H9 (cell line): ENCODE measurements around the gene HLA-DMA. TPM values are rescaled to one million over a fixed set of nuclear protein-coding genes. Genes with fewer than 3 reads are reported as not detected.

ENCODE experiments used
- DNase-seq: peaks from one replicate; pipeline ENCODE4 v3.0.0-alpha.2; 2017
- H2AFZ ChIP-seq: one replicate; pipeline ENCODE4 v1.6.1; 2013; ENCODE audit warnings: mild to moderate bottlenecking, low read length, control low read depth, moderate library complexity
- H2AK5ac ChIP-seq: 2 replicates; pipeline ENCODE4 v1.6.1; 2013; ENCODE audit warnings: low read length, control low read depth, mixed read lengths; ENCODE audit not compliant: insufficient read length
- H2BK120ac ChIP-seq: one replicate; pipeline ENCODE4 v1.6.1; 2013; ENCODE audit warnings: low read depth, mild to moderate bottlenecking, low read length, control low read depth, inconsistent platforms; ENCODE audit not compliant: poor library complexity, severe bottlenecking
- H2BK12ac ChIP-seq: 2 replicates; pipeline ENCODE4 v1.6.1; 2013; ENCODE audit warnings: low read length, control low read depth, mixed read lengths, low read depth; ENCODE audit not compliant: insufficient read length
- H2BK15ac ChIP-seq: 2 replicates; pipeline ENCODE4 v1.6.1; 2013; ENCODE audit warnings: low read depth, low read length, control low read depth
- H2BK20ac ChIP-seq: one replicate; pipeline ENCODE4 v1.6.1; 2013; ENCODE audit warnings: low read depth, mild to moderate bottlenecking, low read length, control low read depth, inconsistent platforms; ENCODE audit not compliant: poor library complexity, severe bottlenecking
- H2BK5ac ChIP-seq: 2 replicates; pipeline ENCODE4 v1.6.1; 2013; ENCODE audit warnings: low read length, control low read depth, mixed read lengths; ENCODE audit not compliant: insufficient read length
- H3K14ac ChIP-seq: 2 replicates; pipeline ENCODE4 v1.6.1; 2013; ENCODE audit warnings: low read length, control low read depth; ENCODE audit not compliant: insufficient read depth
- H3K18ac ChIP-seq: 2 replicates; pipeline ENCODE4 v1.6.1; 2013; ENCODE audit warnings: low read depth, mild to moderate bottlenecking, mixed read lengths, low read length, control low read depth; ENCODE audit not compliant: insufficient read length
- H3K23ac ChIP-seq: 2 replicates; pipeline ENCODE4 v1.6.1; 2013; ENCODE audit warnings: low read length, control low read depth, mixed read lengths, low read depth; ENCODE audit not compliant: insufficient read length
- H3K23me2 ChIP-seq: 2 replicates; pipeline ENCODE4 v1.6.1; 2013; ENCODE audit warnings: low read depth, mild to moderate bottlenecking, mixed read lengths, low read length, control low read depth; ENCODE audit not compliant: insufficient read length, poor library complexity, severe bottlenecking
- H3K27ac ChIP-seq: 2 replicates; pipeline ENCODE4 v1.5.1; 2013; ENCODE audit warnings: low read length, control low read depth, mixed read lengths, low read depth; ENCODE audit not compliant: insufficient read length
- H3K27me3 ChIP-seq: 2 replicates; pipeline ENCODE4 v1.6.1; 2013; ENCODE audit warnings: low read length, control low read depth, inconsistent platforms; ENCODE audit not compliant: insufficient read depth
- H3K4ac ChIP-seq: 2 replicates; pipeline ENCODE4 v1.6.1; 2013; ENCODE audit warnings: low read depth, mild to moderate bottlenecking, control low read depth, inconsistent platforms, low read length, moderate library complexity
- H3K4me1 ChIP-seq: 2 replicates; pipeline ENCODE4 v1.6.1; 2013; ENCODE audit warnings: low read length, control low read depth, inconsistent platforms; ENCODE audit not compliant: insufficient read depth
- H3K4me2 ChIP-seq: 2 replicates; pipeline ENCODE4 v1.6.1; 2013; ENCODE audit warnings: low read length, control low read depth, mixed read lengths; ENCODE audit not compliant: insufficient read length, insufficient read depth
- H3K56ac ChIP-seq: 2 replicates; pipeline ENCODE4 v1.6.1; 2013; ENCODE audit warnings: low read depth, mild to moderate bottlenecking, mixed read lengths, low read length, control low read depth; ENCODE audit not compliant: insufficient read length
- H3K79me1 ChIP-seq: 2 replicates; pipeline ENCODE4 v1.6.1; 2013; ENCODE audit warnings: low read depth, mild to moderate bottlenecking, moderate library complexity, low read length, control low read depth, inconsistent platforms; ENCODE audit not compliant: insufficient read depth, poor library complexity, severe bottlenecking
- H3K79me2 ChIP-seq: 2 replicates; pipeline ENCODE4 v1.6.1; 2013; ENCODE audit warnings: low read length, control low read depth, inconsistent platforms; ENCODE audit not compliant: insufficient read depth
- H3K9ac ChIP-seq: 2 replicates; pipeline ENCODE4 v1.6.1; 2013; ENCODE audit warnings: low read length, control low read depth, mixed read lengths; ENCODE audit not compliant: insufficient read length; ENCODE audit errors: extremely low read depth
- H3K9me3 ChIP-seq: one replicate; pipeline ENCODE4 v1.6.1; 2013; ENCODE audit warnings: low read depth, low read length, inconsistent platforms; ENCODE audit not compliant: control insufficient read depth
- H3T11ph ChIP-seq: one replicate; pipeline ENCODE4 v1.6.1; 2013; ENCODE audit warnings: mild to moderate bottlenecking, low read length, control low read depth, inconsistent platforms
- H4K20me1 ChIP-seq: one replicate; pipeline ENCODE4 v1.6.1; 2013; ENCODE audit not compliant: control insufficient read depth, insufficient read length, insufficient read depth
- H4K5ac ChIP-seq: 2 replicates; pipeline ENCODE4 v1.6.1; 2013; ENCODE audit warnings: low read depth, mild to moderate bottlenecking, mixed read lengths, low read length, control low read depth; ENCODE audit not compliant: insufficient read length
- H4K8ac ChIP-seq: replicated peaks from 2 replicates; pipeline ENCODE4 v1.6.1; 2013; ENCODE audit warnings: low read length, control low read depth, mixed read lengths, low read depth; ENCODE audit not compliant: insufficient read length
- H4K91ac ChIP-seq: 2 replicates; pipeline ENCODE4 v1.6.1; 2013; ENCODE audit warnings: low read depth, mild to moderate bottlenecking, moderate library complexity, mixed read lengths, low read length, control low read depth; ENCODE audit not compliant: insufficient read length
- H3K27ac Mint-ChIP-seq, 3 experiments: 2 replicates in 2 of 3; 3 replicates in 1 of 3; pipeline ENCODE4 v1.8.0; 2020 to 2021; ENCODE audit warnings: mixed read lengths in 3 of 3, mild to moderate bottlenecking in 1 of 3, moderate library complexity in 1 of 3
- H3K27me3 Mint-ChIP-seq: 2 replicates; pipeline ENCODE4 v1.8.0; 2021; ENCODE audit warnings: low read depth, mild to moderate bottlenecking, moderate library complexity, mixed read lengths
- H3K36me3 Mint-ChIP-seq, 3 experiments: 2 replicates in 2 of 3; 3 replicates in 1 of 3; pipeline ENCODE4 v1.8.0; 2020 to 2021; ENCODE audit warnings: low read depth in 3 of 3, mixed read lengths in 3 of 3; ENCODE audit not compliant: insufficient read depth in 1 of 3
- H3K4me1 Mint-ChIP-seq, 2 experiments: 2 replicates each; pipeline ENCODE4 v1.8.0; 2020; ENCODE audit warnings: mixed read lengths in 2 of 2
- H3K4me3 Mint-ChIP-seq, 2 experiments: 2 replicates in 1 of 2; 3 replicates in 1 of 2; pipeline ENCODE4 v1.8.0; 2020 to 2021; ENCODE audit warnings: mild to moderate bottlenecking in 2 of 2, mixed read lengths in 2 of 2, moderate library complexity in 1 of 2
- H3K9me3 Mint-ChIP-seq, 2 experiments: 2 replicates in 1 of 2; 3 replicates in 1 of 2; pipeline ENCODE4 v1.8.0; 2020; ENCODE audit warnings: mild to moderate bottlenecking in 2 of 2, mixed read lengths in 2 of 2, moderate library complexity in 1 of 2
- total RNA-seq: library from RNA; stranded (reverse); gene quantifications from 2 replicates; pipeline ENCODE4 v1.2.1, GENCODE V29; 2021
- TF ChIP-seq, protein P1 (sequence below): fragments of 200-600 bp; sonication (generic); conservative IDR thresholded peaks from 3 replicates; pipeline ENCODE4 v1.8.0; 2021; ENCODE audit warnings: antibody characterized with exemption, mild to moderate bottlenecking

Gene HLA-DMA
- total RNA-seq, 1 experiment from 2014 or later = 7.5 TPM

DNA sequence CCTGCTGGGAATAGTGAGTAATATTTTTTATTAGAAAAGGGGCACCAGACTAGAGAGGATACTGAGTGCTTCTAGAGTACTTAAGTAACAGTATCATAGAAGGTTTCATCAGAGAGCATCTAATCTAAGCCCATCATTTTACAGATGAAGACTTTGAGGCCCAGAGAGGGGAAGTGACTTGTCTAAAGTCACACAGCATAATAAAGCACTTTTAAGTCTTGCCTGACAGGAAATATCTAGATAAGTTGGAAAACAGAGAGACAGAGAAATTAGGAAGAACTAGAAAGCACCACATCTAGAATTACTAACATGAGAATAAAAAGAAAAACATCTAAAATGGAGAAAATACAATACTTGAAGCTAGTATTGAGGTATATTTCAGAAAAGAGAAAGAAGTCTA lies 6.0 kb downstream of the HLA-DMA start:
- Histone ChIP-seq H3K27ac (no peak overlapping the region), H4K5ac (no peak overlapping the region), H3K4me1 (no peaks in the 10 kb centered on the region), H3K79me2 (no peaks in the 10 kb centered on the region), H3K4me2 (no peak overlapping the region), H3K23ac (no peak overlapping the region), H3K56ac (no peak overlapping the region), H4K91ac (no peak overlapping the region), H4K8ac (no peak overlapping the region), H3K79me1 (no peaks in the 10 kb centered on the region), H2BK20ac (no peak overlapping the region), H3K9me3 (no peaks in the 10 kb centered on the region), H2BK120ac (no peak overlapping the region), H3K23me2 (no peaks in the 10 kb centered on the region), H2AFZ (no peak overlapping the region), H2BK15ac (no peak overlapping the region), H2BK5ac (no peak overlapping the region), H2AK5ac (no peak overlapping the region), H3K4ac (no peak overlapping the region), H3T11ph (no peak overlapping the region), H3K14ac (no peak overlapping the region), H3K18ac (no peak overlapping the region), H3K9ac (no peak overlapping the region), H3K27me3 (no peaks in the 10 kb centered on the region), H4K20me1 (no peaks in the 10 kb centered on the region), H2BK12ac (no peak overlapping the region)
- Mint-ChIP-seq H3K9me3 (no peaks in the 10 kb centered on the region), H3K27me3 (peaks cover 3% of the 10 kb centered on the region; the same call in 1 of the 2 replicates), H3K4me1 (peaks cover 6 to 7% of the 10 kb centered on the region in 2 experiments), H3K4me3 (no peak overlapping the region), H3K36me3 (no peaks in the 10 kb centered on the region), H3K27ac (no peak overlapping the region)
- TF ChIP-seq, protein P1, sequence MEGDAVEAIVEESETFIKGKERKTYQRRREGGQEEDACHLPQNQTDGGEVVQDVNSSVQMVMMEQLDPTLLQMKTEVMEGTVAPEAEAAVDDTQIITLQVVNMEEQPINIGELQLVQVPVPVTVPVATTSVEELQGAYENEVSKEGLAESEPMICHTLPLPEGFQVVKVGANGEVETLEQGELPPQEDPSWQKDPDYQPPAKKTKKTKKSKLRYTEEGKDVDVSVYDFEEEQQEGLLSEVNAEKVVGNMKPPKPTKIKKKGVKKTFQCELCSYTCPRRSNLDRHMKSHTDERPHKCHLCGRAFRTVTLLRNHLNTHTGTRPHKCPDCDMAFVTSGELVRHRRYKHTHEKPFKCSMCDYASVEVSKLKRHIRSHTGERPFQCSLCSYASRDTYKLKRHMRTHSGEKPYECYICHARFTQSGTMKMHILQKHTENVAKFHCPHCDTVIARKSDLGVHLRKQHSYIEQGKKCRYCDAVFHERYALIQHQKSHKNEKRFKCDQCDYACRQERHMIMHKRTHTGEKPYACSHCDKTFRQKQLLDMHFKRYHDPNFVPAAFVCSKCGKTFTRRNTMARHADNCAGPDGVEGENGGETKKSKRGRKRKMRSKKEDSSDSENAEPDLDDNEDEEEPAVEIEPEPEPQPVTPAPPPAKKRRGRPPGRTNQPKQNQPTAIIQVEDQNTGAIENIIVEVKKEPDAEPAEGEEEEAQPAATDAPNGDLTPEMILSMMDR = no peak
- no peak for DNase-seq
